CD4-positive, alpha-beta T cell treated with Interleukin-12 subunit alpha and Interleukin-12 subunit beta, for 1 hour (primary cell): ENCODE measurements around the gene MYO3A.

Source experiments
- DNase-seq: peaks from one replicate; pipeline ENCODE4 v3.0.0-alpha.2; 2020

MYO3A gene

GRCh38 chr10:25933653-25934608, at the start of gene MYO3A:
Gene MYO3A, plus strand, starts transcription at chr10:25934229. Its CDS starts 17,882 bp downstream, at chr10:25952111.
- DNase-seq = no peak

- no peak for DNase-seq
Observed at GRCh38 chr10:25888627-25889026, 45.4 kb upstream of the MYO3A start.

DNA sequence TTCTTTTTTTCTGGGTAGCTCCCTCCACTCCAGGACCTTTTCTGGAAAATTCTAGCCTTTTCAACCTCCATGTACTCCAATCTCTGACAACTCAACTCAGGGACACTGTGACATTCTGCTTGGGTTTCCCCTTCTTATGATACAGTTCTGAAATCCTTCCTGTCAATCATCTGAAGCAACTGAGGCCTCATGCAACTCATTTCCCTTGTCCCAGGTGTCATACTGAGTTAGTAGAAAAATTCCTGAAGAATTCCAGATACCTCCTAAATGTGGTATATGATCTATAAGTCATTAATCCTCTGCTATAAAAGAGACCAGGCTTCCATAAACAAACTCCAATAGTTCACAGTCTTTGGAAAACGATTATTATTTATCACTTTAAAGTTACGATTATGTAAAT, 43.0 kb upstream of the MYO3A start:
- DNase-seq = no peak

- DNase-seq = no peak
Observed at GRCh38 chr10:25895856-25896255, 38.2 kb upstream of the MYO3A start.

- DNase-seq = no peak
Observed at GRCh38 chr10:25896421-25896820, 37.6 kb upstream of the MYO3A start.

- no peak for DNase-seq
Observed at GRCh38 chr10:25899304-25899703, 34.7 kb upstream of the MYO3A start.

GRCh38 chr10:25901199-25901598, 32.8 kb upstream of the MYO3A start:
- no peak for DNase-seq

DNA sequence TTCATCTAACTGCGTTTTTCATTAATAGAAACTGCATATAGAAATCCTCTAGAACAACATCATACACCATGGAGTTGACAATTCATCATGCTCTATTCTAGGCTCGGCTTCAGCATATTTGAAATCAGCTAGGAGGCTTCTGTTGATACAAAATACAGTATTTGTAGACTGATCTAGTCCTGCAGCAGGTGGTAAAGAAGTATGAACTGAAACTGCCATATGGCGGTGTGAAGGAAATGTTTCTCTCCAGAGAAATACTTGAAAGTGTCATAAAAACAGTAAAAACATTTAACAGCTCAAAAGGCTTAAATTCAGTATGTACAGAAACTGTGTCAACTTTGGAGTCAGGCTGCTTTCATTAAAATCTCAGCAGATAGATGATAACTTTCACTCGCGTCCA, 32.0 kb upstream of the MYO3A start:
- DNase-seq = no peak

DNA sequence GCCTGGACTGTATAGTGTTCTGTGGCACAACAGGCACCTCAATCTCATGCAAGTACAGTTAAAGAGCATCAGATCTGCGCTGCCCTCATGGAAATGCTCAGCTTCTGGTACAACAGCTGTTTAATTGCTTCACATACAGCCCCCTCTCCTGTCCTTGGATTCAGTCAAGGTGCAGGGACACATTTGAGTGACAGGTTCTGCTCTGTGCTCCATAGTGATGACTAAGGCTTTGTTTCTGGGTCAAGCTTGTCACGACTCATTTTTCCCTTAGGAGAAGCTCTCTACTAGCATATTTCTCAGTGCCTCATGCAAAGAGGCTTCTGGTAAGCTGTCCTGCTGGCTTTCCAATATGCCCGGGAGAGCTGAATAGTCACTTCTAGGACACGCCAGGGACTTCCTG, 26.8 kb upstream of the MYO3A start:
- no peak for DNase-seq

DNA sequence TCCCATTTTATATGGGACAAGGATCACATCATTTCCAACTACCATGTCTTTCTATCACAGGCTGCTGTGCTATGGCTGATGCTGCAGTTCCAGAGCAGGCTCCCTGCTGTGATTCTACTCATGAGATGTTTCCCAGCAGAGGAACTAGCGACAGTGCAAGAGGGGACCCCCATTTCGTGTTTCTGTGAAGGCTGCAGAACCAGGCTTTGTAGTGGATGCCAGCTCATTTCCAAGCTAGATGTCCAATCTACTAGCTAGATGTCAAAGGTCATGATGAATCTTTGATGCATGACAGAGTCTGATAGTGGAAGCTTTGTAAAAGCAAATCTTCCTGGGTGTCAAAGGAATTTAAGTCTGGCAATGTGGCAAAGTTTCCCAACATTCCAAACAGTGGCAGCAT, 21.2 kb upstream of the MYO3A start:
- no peak for DNase-seq

DNA sequence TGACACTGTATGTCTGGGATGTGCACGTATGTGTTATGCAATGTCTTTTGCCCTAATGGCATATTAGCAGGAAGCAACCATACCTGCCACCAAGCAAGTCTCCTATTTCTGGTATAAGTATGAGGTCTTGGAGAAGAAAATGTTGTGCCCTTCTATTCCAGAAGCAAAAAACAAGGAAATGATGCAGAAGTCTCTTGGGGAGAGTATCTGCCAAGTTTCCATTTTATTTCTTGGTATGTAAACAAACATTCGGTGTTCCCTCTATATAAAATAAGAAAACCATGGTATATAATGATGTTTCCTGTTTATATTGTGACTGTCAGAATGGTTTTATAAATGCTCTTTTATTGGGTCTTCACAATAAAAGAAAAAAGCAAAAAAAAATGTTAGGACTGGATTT, 19.3 kb upstream of the MYO3A start:
- no peak for DNase-seq

DNA sequence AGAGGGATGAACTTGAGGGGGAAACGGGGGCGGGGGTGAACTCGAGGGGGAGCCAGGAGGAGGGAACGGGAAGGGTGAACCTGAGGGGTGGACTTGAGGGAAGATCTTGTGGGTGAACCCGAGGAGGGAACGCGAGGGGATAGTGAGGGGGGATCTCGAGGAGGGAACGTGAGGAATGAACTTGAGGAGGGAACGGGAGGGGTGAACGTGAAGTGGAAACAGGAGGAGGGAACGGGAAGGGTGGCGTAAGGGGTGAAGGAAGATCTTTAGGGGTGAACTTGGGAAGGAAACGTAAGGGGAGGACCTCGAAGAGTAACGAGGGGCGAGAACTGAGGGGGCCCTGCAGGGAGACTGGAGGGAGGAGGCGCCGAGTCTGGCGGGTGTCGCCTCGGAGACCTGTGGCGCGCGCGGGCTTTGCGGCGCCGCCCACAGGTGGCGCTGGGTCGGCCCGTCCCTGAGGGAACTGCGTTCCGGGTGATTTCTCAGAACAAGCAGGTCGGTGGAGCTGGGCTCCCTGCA, 651 bp downstream of the MYO3A start:
- no peak for DNase-seq

GRCh38 chr10:25938405-25938804, 4.4 kb downstream of the MYO3A start:
- DNase-seq = no peak

DNA sequence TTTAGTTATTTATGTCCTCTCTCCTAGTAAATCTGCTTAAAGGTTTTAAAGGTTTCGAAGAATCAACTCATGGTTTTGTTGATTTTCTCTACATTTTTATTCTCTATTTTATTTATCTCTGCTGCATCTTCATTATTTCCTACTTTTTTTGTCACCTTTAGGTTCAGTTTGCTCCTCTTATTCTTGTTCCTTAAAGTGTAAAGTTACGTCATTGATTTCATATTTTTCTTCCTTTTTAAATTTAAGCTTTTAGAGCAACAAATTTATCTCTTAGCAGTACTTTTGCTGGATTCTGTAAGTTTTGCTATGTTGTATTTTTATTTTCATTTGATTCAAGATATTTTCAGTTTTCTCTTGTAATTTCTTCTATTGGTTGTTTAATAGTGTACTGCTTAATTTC, 10.7 kb downstream of the MYO3A start:
- DNase-seq = no peak

GRCh38 chr10:25952857-25953256, 18.8 kb downstream of the MYO3A start:
- DNase-seq = no peak

DNA sequence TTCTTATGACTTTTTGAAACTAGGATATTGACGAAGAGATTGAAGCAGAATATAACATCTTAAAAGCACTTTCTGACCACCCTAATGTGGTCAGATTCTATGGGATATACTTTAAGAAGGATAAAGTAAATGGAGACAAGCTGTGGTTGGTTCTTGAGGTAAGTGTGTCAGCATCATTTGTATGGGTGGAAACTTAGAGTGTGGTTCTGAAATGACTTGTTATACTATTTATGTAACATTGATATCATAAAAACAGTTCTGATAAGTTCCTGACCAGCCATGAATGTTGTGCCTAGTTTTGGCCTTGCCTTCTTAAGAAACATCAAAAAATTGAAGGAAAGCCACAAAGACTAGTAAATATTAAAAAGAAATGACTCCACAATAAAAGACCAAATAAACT, 20.8 kb downstream of the MYO3A start:
- no peak for DNase-seq

GRCh38 chr10:25959540-25960232, 25.7 kb downstream of the MYO3A start:
- no peak for DNase-seq

DNA sequence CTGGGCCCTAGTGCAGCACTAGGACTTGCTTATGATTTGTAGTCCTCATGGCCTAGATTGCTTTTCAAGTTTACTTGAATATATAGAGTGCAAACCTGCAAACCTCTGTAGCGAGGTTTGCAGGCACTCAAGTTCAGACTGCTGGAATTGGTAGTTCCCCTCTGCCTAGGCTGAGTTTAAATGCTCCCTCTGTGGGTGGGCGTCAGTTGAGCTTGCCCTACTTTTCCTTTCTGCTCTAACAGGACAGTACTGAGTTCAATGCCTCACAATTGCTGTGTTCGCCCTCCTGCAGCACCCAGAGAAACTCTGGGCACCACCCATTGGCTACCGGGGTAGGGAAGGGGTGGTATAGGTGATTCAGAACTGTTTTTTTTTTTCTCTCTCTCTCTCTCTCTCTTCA, 31.6 kb downstream of the MYO3A start:
- DNase-seq = no peak

- DNase-seq = no peak
Observed at GRCh38 chr10:25966844-25967243, 32.8 kb downstream of the MYO3A start.

DNA sequence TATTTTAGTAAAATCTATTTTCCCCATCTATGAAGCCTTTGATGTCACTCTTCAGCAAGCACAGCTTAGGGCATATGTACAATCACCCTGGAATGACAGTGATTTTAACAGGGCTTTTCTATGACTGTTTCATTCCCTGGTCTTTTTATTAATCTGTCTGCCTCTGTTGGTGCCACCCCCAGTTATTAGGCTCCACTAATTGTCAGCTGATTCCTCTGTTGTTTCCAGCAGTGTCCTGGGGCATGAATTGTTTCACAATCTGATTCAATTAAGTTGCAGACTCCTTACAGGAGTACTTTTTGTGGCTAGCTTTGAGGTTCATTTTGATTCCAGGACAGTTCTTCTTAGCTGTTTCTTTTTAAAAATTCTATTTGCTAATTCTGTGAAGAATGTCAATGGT, 38.6 kb downstream of the MYO3A start:
- no peak for DNase-seq

DNA sequence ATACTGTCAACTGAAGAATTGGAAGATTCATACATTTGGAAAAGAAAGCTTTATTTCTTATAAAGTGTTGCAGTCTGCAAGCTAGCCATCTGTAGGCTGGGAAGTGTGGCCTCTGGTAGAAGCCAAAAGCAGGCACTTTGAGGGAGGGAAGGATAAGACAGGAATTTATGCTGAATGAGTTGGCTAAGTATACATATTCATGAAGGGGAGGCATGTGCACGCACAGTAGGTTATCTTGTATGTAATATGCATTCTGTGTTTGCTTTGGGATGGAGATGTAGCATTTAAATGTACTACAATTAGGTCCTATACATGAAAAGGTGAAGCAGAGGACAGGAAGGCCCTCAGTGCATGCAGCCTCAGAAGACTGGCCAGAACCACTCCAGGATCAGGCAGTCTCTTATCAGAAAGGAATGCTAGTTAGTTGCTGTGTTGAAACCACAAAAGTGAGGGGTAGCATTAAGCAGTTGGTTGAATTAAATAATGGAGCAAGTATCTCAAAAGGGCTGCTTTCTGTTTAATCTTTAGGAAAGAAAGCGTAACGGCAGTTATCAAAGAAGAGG, 40.9 kb downstream of the MYO3A start:
- no peak for DNase-seq

DNA sequence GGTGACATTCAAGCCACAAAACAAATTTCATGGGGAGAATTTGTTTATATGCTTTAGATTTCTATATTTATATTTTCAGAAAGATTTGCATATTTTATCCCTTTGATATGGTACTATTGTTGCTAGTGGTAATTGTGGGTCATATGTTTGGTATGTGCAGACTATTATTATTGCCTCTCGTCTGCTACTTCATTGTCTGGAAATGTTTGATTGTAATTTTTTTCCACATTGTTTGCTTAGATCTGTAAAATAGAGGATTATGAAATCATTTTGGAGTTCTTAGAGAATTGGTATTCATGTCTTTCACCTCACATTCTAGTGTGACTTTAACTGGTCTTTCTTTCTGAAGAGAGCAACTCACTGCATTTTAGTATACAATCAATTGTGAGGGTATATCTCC, 44.7 kb downstream of the MYO3A start:
- no peak for DNase-seq

DNA sequence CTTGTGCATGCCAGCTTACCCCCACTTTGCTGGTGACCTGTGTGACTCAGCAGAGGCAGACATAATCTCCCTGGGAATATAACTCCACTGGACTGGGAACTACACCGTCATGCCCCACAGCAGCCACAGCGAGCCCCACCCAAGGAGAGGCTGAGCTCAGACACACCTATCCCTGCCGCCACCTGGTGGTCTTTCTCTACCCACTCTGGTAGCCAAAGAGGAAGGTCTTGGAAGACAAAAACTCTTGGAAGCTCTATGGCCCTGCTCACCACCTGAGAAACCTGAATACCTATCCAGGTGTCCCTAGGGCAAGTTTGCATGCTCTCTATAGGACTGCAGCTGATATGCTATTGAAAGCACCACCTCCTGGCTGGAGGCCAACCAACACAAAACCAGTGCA, 48.1 kb downstream of the MYO3A start:
- DNase-seq = no peak

- no peak for DNase-seq
Observed at GRCh38 chr10:25988583-25988982, 54.6 kb downstream of the MYO3A start.
